GM23338 (cell line): ENCODE data around the gene ERC2. TPM values are rescaled to one million over a fixed set of nuclear protein-coding genes. Genes with fewer than 3 reads are reported as not detected.

Experiments
- ATAC-seq: fragments of 200-7000 bp; cut with Tn5 transposase; 3 replicates; pipeline ENCODE4 v1.9.1; 2020
- DNase-seq: peaks from one replicate; pipeline ENCODE4 v3.0.0-alpha.2; 2015; ENCODE audit warnings: low spot score
- H2AFZ ChIP-seq: fragments of 200-600 bp; sonication (generic); 2 replicates; pipeline ENCODE4 v1.8.0; 2016; ENCODE audit warnings: antibody characterized with exemption, mild to moderate bottlenecking, moderate library complexity
- H3F3A ChIP-seq: fragments of 200-600 bp; sonication (generic); replicated peaks from 2 replicates; pipeline ENCODE4 v1.8.0; 2017; ENCODE audit warnings: antibody characterized with exemption, mixed run types, low read depth
- H3K27ac ChIP-seq: fragments of 200-600 bp; sonication (generic); 2 replicates; pipeline ENCODE4 v1.6.1; 2016; ENCODE audit warnings: low read depth
- H3K27me3 ChIP-seq: fragments of 200-600 bp; sonication (generic); 2 replicates; pipeline ENCODE4 v1.8.0; 2016; ENCODE audit warnings: mild to moderate bottlenecking, mixed run types, moderate library complexity; ENCODE audit not compliant: insufficient read depth
- H3K36me3 ChIP-seq: fragments of 200-600 bp; sonication (generic); 2 replicates; pipeline ENCODE4 v1.8.0; 2016; ENCODE audit warnings: mild to moderate bottlenecking; ENCODE audit not compliant: insufficient read depth
- H3K4me1 ChIP-seq: fragments of 200-600 bp; sonication (generic); 2 replicates; pipeline ENCODE4 v1.8.0; 2016; ENCODE audit warnings: mild to moderate bottlenecking, moderate library complexity; ENCODE audit not compliant: insufficient read depth
- H3K4me2 ChIP-seq: fragments of 200-600 bp; sonication (generic); 2 replicates; pipeline ENCODE4 v1.7.1; 2017; ENCODE audit warnings: mixed run types
- H3K4me3 ChIP-seq: fragments of 200-600 bp; sonication (generic); 2 replicates; pipeline ENCODE4 v1.6.1; 2016; ENCODE audit warnings: mixed run types
- H3K79me2 ChIP-seq: fragments of 200-600 bp; sonication (generic); replicated peaks from 2 replicates; pipeline ENCODE4 v1.8.0; 2017; ENCODE audit warnings: mild to moderate bottlenecking; ENCODE audit not compliant: insufficient read depth
- H3K9me2 ChIP-seq: fragments of 200-600 bp; sonication (generic); 2 replicates; pipeline ENCODE4 v1.8.0; 2017; ENCODE audit not compliant: insufficient read depth
- H4K20me1 ChIP-seq: fragments of 200-600 bp; sonication (generic); replicated peaks from 2 replicates; pipeline ENCODE4 v1.8.0; 2017; ENCODE audit warnings: mild to moderate bottlenecking; ENCODE audit not compliant: insufficient read depth
- H3K27ac Mint-ChIP-seq: 2 replicates; pipeline ENCODE4 v1.8.0; 2020; ENCODE audit warnings: inconsistent platforms, mild to moderate bottlenecking, moderate library complexity, mixed read lengths
- H3K27me3 Mint-ChIP-seq: 3 replicates; pipeline ENCODE4 v1.8.0; 2022; ENCODE audit warnings: low read depth, mild to moderate bottlenecking, moderate library complexity, mixed read lengths, inconsistent platforms; ENCODE audit not compliant: insufficient read depth, poor library complexity
- H3K36me3 Mint-ChIP-seq: 3 replicates; pipeline ENCODE4 v1.8.0; 2021; ENCODE audit warnings: low read depth, mild to moderate bottlenecking, inconsistent platforms, moderate library complexity, mixed read lengths
- H3K4me1 Mint-ChIP-seq: 3 replicates; pipeline ENCODE4 v1.8.0; 2020; ENCODE audit warnings: mild to moderate bottlenecking, inconsistent platforms, mixed read lengths
- H3K4me3 Mint-ChIP-seq: 3 replicates; pipeline ENCODE4 v1.8.0; 2021; ENCODE audit warnings: moderate library complexity, mild to moderate bottlenecking, inconsistent platforms, mixed read lengths
- H3K9me3 Mint-ChIP-seq: 3 replicates; pipeline ENCODE4 v1.8.0; 2020; ENCODE audit warnings: moderate library complexity, mild to moderate bottlenecking, inconsistent platforms, mixed read lengths
- ETS1 ChIP-seq: IDR thresholded peaks from 2 replicates; pipeline ENCODE4 v1.6.1; 2016; ENCODE audit warnings: antibody characterized with exemption
- EZH2phosphoT487 ChIP-seq: fragments of 200-600 bp; sonication (generic); IDR thresholded peaks from one replicate; pipeline ENCODE4 v1.8.1; 2018; ENCODE audit warnings: antibody characterized with exemption; ENCODE audit not compliant: unreplicated experiment
- STAT1 ChIP-seq: IDR thresholded peaks from one replicate; pipeline ENCODE4 v1.6.1; 2016; ENCODE audit warnings: antibody characterized with exemption; ENCODE audit not compliant: unreplicated experiment
- polyA plus RNA-seq: library from polyadenylated mRNA; unstranded; fragments of >200 nt; fragmentation: Nextera tagmentation; extraction: Ambion mirVana; gene quantifications from 2 replicates; pipeline ENCODE4 v1.2.1, GENCODE V29; 2016
- total RNA-seq: library from RNA; depleted of rRNA; stranded (reverse); fragments of >200 nt; shearing (Covaris generic); gene quantifications from 2 replicates; pipeline ENCODE4 v1.2.3, GENCODE V29; 2014
- TF ChIP-seq, protein P1 (sequence below): fragments of 250-450 bp; sonication (Bioruptor Pico); IDR thresholded peaks from 2 replicates; pipeline ENCODE4 v1.5.0; 2020; ENCODE audit warnings: mild to moderate bottlenecking, moderate library complexity
- TF ChIP-seq, protein P2 (sequence below): IDR thresholded peaks from one replicate; pipeline ENCODE4 v1.6.1; 2018; ENCODE audit warnings: antibody characterized with exemption; ENCODE audit not compliant: unreplicated experiment

The ERC2 gene
- total and polyA plus RNA-seq, 2 experiments from 2014 or later = 11.8 to 13.7 TPM

GRCh38 chr3:56219894-56220805, 248.1 kb downstream of the ERC2 start (continued):
- TF ChIP-seq, protein P1, sequence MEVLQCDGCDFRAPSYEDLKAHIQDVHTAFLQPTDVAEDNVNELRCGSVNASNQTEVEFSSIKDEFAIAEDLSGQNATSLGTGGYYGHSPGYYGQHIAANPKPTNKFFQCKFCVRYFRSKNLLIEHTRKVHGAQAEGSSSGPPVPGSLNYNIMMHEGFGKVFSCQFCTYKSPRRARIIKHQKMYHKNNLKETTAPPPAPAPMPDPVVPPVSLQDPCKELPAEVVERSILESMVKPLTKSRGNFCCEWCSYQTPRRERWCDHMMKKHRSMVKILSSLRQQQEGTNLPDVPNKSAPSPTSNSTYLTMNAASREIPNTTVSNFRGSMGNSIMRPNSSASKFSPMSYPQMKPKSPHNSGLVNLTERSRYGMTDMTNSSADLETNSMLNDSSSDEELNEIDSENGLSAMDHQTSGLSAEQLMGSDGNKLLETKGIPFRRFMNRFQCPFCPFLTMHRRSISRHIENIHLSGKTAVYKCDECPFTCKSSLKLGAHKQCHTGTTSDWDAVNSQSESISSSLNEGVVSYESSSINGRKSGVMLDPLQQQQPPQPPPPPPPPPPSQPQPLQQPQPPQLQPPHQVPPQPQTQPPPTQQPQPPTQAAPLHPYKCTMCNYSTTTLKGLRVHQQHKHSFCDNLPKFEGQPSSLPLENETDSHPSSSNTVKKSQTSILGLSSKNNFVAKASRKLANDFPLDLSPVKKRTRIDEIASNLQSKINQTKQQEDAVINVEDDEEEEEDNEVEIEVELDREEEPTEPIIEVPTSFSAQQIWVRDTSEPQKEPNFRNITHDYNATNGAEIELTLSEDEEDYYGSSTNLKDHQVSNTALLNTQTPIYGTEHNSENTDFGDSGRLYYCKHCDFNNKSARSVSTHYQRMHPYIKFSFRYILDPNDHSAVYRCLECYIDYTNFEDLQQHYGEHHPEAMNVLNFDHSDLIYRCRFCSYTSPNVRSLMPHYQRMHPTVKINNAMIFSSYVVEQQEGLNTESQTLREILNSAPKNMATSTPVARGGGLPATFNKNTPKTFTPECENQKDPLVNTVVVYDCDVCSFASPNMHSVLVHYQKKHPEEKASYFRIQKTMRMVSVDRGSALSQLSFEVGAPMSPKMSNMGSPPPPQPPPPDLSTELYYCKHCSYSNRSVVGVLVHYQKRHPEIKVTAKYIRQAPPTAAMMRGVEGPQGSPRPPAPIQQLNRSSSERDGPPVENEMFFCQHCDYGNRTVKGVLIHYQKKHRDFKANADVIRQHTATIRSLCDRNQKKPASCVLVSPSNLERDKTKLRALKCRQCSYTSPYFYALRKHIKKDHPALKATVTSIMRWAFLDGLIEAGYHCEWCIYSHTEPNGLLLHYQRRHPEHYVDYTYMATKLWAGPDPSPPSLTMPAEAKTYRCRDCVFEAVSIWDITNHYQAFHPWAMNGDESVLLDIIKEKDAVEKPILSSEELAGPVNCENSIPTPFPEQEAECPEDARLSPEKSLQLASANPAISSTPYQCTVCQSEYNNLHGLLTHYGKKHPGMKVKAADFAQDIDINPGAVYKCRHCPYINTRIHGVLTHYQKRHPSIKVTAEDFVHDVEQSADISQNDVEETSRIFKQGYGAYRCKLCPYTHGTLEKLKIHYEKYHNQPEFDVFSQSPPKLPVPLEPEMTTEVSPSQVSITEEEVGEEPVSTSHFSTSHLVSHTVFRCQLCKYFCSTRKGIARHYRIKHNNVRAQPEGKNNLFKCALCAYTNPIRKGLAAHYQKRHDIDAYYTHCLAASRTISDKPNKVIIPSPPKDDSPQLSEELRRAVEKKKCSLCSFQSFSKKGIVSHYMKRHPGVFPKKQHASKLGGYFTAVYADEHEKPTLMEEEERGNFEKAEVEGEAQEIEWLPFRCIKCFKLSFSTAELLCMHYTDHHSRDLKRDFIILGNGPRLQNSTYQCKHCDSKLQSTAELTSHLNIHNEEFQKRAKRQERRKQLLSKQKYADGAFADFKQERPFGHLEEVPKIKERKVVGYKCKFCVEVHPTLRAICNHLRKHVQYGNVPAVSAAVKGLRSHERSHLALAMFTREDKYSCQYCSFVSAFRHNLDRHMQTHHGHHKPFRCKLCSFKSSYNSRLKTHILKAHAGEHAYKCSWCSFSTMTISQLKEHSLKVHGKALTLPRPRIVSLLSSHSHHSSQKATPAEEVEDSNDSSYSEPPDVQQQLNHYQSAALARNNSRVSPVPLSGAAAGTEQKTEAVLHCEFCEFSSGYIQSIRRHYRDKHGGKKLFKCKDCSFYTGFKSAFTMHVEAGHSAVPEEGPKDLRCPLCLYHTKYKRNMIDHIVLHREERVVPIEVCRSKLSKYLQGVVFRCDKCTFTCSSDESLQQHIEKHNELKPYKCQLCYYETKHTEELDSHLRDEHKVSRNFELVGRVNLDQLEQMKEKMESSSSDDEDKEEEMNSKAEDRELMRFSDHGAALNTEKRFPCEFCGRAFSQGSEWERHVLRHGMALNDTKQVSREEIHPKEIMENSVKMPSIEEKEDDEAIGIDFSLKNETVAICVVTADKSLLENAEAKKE (CRISPR knock-in tag) = no peak

DNA sequence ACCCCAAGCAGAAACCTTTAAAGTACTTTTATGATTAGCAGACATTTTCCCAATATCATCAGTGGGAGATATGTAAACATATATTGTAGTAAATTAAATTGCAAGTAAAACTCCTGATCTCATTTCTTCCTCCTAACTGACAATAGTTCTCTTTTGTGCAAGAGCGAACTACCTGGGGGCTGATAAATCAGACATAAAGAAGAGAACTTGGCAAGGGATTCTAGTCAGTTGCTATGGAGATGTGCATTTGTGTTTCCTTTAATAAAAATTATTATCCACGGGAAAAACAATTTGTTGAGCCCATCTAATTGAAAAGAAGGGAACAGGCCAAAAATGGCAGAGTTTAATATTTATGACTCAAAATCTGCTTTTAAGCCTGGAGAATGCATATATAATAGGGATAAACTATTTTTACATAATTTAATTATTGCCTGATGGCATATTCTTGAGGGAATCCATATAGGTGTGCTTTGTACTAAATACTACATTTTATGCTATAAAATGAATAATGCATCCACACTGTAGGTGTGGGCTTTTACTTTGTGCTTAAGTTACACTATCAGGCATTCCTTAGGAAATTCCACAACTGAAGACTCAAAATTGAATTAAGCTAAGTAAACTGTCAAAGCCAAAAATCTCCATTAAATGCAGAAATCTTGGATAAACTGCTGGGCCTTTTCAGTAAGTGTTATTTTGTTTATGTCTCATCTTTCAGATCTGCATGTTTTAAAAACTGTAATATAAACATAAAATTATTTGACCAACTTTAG, 258.1 kb downstream of the ERC2 start:
- ATAC-seq = no peak
- no peaks in the 10 kb centered on the region for H3F3A ChIP-seq
- peaks cover 22% of the 10 kb centered on the region; the same call in 2 of the 3 replicates for H3K36me3 Mint-ChIP-seq
- H3K9me3 Mint-ChIP-seq = peaks cover 26% of the 10 kb centered on the region
- no peaks in the 10 kb centered on the region for H3K79me2 ChIP-seq
- no peaks in the 10 kb centered on the region for H4K20me1 ChIP-seq
- H3K4me1 Mint-ChIP-seq = peaks cover 15% of the 10 kb centered on the region
- H3K4me3 ChIP-seq = no peak overlapping the region
- H3K36me3 ChIP-seq = no peaks in the 10 kb centered on the region; the same call in 1 of the 2 replicates
- H3K4me1 ChIP-seq = no peaks in the 10 kb centered on the region
- peaks cover 5% of the 10 kb centered on the region; the same call in 1 of the 2 replicates for H3K9me2 ChIP-seq
- H3K27me3 ChIP-seq = no peaks in the 10 kb centered on the region
- H3K4me3 Mint-ChIP-seq = no peak overlapping the region
- DNase-seq = no peak
- no peak overlapping the region for H2AFZ ChIP-seq
- no peak overlapping the region for H3K27ac Mint-ChIP-seq
- H3K27me3 Mint-ChIP-seq = no peaks in the 10 kb centered on the region
- H3K4me2 ChIP-seq = no peak overlapping the region
- no peak overlapping the region for H3K27ac ChIP-seq
- TF ChIP-seq, protein P2, sequence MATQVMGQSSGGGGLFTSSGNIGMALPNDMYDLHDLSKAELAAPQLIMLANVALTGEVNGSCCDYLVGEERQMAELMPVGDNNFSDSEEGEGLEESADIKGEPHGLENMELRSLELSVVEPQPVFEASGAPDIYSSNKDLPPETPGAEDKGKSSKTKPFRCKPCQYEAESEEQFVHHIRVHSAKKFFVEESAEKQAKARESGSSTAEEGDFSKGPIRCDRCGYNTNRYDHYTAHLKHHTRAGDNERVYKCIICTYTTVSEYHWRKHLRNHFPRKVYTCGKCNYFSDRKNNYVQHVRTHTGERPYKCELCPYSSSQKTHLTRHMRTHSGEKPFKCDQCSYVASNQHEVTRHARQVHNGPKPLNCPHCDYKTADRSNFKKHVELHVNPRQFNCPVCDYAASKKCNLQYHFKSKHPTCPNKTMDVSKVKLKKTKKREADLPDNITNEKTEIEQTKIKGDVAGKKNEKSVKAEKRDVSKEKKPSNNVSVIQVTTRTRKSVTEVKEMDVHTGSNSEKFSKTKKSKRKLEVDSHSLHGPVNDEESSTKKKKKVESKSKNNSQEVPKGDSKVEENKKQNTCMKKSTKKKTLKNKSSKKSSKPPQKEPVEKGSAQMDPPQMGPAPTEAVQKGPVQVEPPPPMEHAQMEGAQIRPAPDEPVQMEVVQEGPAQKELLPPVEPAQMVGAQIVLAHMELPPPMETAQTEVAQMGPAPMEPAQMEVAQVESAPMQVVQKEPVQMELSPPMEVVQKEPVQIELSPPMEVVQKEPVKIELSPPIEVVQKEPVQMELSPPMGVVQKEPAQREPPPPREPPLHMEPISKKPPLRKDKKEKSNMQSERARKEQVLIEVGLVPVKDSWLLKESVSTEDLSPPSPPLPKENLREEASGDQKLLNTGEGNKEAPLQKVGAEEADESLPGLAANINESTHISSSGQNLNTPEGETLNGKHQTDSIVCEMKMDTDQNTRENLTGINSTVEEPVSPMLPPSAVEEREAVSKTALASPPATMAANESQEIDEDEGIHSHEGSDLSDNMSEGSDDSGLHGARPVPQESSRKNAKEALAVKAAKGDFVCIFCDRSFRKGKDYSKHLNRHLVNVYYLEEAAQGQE = no peak
- TF ChIP-seq STAT1 = no peak
- TF ChIP-seq ETS1 = no peak
- TF ChIP-seq EZH2phosphoT487 = no peak
